Fibroblast of lung (primary cell): ENCODE measurements around the gene USH1C. TPM values are rescaled to one million over a fixed set of nuclear protein-coding genes. Genes with fewer than 3 reads are reported as not detected.

ENCODE experiments used
- DNase-seq, 2 donors: peaks; one replicate each; pipeline versions ENCODE4 v3.0.0 to v3.0.0-alpha.2; 2010; ENCODE audit warnings: low read depth in 2 of 2
- H2AFZ ChIP-seq: 2 replicates; pipeline ENCODE4 v1.5.1; 2012; ENCODE audit warnings: low read length, control low read depth, inconsistent platforms
- H3K27ac ChIP-seq: 2 replicates; pipeline ENCODE4 v1.5.1; 2011; ENCODE audit warnings: low read length, control low read depth; ENCODE audit not compliant: insufficient read depth
- H3K27me3 ChIP-seq: 2 replicates; pipeline ENCODE4 v1.5.1; 2011; ENCODE audit warnings: mild to moderate bottlenecking, low read length; ENCODE audit not compliant: control insufficient read depth, insufficient read depth
- H3K36me3 ChIP-seq: 2 replicates; pipeline ENCODE4 v1.5.1; 2011; ENCODE audit warnings: low read length; ENCODE audit not compliant: control insufficient read depth, insufficient read depth
- H3K4me1 ChIP-seq: 2 replicates; pipeline ENCODE4 v1.5.1; 2011; ENCODE audit warnings: low read length; ENCODE audit not compliant: control insufficient read depth, insufficient read depth; ENCODE audit errors: extremely low read depth
- H3K4me2 ChIP-seq: 2 replicates; pipeline ENCODE4 v1.5.1; 2011; ENCODE audit warnings: low read length, control low read depth; ENCODE audit not compliant: insufficient read depth; ENCODE audit errors: extremely low read depth
- H3K4me3 ChIP-seq, 4 experiments: fragments of 200-600 bp in 1 of 4; sonication (generic) in 1 of 4; replicated peaks in 1 of 4; 2 replicates each; pipeline ENCODE4 v1.5.1; 2011 to 2016; ENCODE audit warnings: low read length in 4 of 4, low read depth in 3 of 4, mild to moderate bottlenecking in 3 of 4, control low read depth in 2 of 4, inconsistent platforms in 1 of 4, mixed read lengths in 1 of 4; ENCODE audit not compliant: insufficient read depth in 1 of 4; ENCODE audit errors: control extremely low read depth in 1 of 4
- H3K79me2 ChIP-seq: 2 replicates; pipeline ENCODE4 v1.5.1; 2012; ENCODE audit warnings: mild to moderate bottlenecking, low read length, inconsistent platforms; ENCODE audit not compliant: control insufficient read depth, insufficient read depth
- H3K9ac ChIP-seq: 2 replicates; pipeline ENCODE4 v1.5.1; 2011; ENCODE audit warnings: mild to moderate bottlenecking, low read length, control low read depth; ENCODE audit not compliant: insufficient read depth
- H3K9me3 ChIP-seq: 2 replicates; pipeline ENCODE4 v1.5.1; 2012; ENCODE audit warnings: low read depth, low read length; ENCODE audit not compliant: control insufficient read depth, insufficient read depth
- H4K20me1 ChIP-seq: 2 replicates; pipeline ENCODE4 v1.5.1; 2011; ENCODE audit warnings: low read length; ENCODE audit not compliant: control insufficient read depth, insufficient read depth; ENCODE audit errors: extremely low read depth
- EZH2 ChIP-seq: IDR thresholded peaks from 2 replicates; pipeline ENCODE4 v1.5.1; 2012; ENCODE audit warnings: low read length, control low read depth, mild to moderate bottlenecking; ENCODE audit errors: missing control alignments
- polyA plus RNA-seq, 2 donors: library from polyadenylated mRNA; depleted of rRNA in 1 of 2; stranded (reverse) in 1 of 2; unstranded in 1 of 2; fragments of >200 nt; gene quantifications; 2 replicates each; pipeline ENCODE4 v1.2.1, GENCODE V29; 2011 to 2012; ENCODE audit warnings: missing spikeins in 1 of 2
- total RNA-seq: library from RNA; depleted of rRNA; stranded (reverse); fragments of >200 nt; gene quantifications from 2 replicates; pipeline ENCODE4 v1.2.1, GENCODE V29; 2014
- TF ChIP-seq, protein P1 (sequence below), 2 donors: IDR thresholded peaks in 1 of 2; conservative IDR thresholded peaks in 1 of 2; 1 replicate in 1 of 2; 2 replicates in 1 of 2; pipeline ENCODE4 v1.5.1; 2011 to 2012; ENCODE audit warnings: low read length in 2 of 2, control low read depth in 1 of 2, inconsistent platforms in 1 of 2, low read depth in 1 of 2, mild to moderate bottlenecking in 1 of 2

USH1C gene
- total and polyA plus RNA-seq, 2 donors (not counting 1 experiment from before 2014, with no cell fraction given), result not detected

DNA sequence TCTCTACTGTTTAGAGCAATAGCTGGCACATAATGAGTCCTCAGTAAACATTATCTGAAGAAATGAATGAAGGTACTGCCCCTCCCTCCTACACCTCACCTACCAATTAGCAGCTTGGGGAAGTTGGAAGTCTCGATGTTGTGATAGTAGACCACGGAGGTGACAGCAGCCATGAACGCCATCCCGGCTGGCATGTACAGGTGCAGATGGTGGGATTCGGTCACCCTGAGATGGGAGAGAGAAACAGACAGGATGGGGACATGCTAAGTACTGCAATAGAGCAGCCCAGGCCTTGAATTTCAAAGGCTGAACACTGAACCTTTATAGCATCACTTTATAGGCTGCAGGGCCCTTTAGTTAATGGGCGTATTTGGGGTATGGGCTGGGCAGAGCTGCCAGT is 74.2 kb downstream of the USH1C start:
- Histone ChIP-seq H3K4me3 (no peak overlapping the region), H3K36me3 (no peaks in the 10 kb centered on the region), H4K20me1 (no peaks in the 10 kb centered on the region), H3K9me3 (no peaks in the 10 kb centered on the region), H3K4me1 (no peaks in the 10 kb centered on the region), H3K27me3 (no peaks in the 10 kb centered on the region), H3K9ac (no peak overlapping the region), H3K27ac (no peak overlapping the region), H3K79me2 (no peaks in the 10 kb centered on the region), H2AFZ (no peak overlapping the region), H3K4me2 (no peak overlapping the region)
- DNase-seq, result no peak
- TF ChIP-seq EZH2, result no peak
- TF ChIP-seq, protein P1, sequence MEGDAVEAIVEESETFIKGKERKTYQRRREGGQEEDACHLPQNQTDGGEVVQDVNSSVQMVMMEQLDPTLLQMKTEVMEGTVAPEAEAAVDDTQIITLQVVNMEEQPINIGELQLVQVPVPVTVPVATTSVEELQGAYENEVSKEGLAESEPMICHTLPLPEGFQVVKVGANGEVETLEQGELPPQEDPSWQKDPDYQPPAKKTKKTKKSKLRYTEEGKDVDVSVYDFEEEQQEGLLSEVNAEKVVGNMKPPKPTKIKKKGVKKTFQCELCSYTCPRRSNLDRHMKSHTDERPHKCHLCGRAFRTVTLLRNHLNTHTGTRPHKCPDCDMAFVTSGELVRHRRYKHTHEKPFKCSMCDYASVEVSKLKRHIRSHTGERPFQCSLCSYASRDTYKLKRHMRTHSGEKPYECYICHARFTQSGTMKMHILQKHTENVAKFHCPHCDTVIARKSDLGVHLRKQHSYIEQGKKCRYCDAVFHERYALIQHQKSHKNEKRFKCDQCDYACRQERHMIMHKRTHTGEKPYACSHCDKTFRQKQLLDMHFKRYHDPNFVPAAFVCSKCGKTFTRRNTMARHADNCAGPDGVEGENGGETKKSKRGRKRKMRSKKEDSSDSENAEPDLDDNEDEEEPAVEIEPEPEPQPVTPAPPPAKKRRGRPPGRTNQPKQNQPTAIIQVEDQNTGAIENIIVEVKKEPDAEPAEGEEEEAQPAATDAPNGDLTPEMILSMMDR (conservative IDR thresholded peaks at IDR 0.05 in 1 of 2, IDR thresholded peaks at IDR 0.05 in 1 of 2; ENCODE audit: low read depth in 1 of 2, low read length in 2 of 2), result no peak

DNA sequence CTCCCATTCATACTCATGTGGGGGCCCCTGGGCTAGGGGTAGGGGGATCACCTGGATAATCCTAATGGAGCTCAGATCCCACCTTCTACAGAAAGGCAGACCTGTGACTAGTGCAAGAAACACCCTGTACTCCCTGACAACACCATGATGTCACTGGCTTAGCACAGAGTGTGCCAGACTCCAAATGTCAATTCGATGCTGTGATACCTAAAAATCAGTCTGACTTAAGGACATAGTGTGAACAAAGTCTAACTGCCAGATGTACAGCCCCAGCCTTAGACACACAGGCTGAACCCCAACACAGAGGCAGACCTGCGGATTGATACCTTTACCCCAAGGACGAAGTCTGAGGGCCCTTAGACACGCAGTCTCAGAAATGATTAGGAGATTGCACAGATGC is 76.1 kb downstream of the USH1C start:
- H3K4me2 ChIP-seq, result no peak overlapping the region
- no peak overlapping the region for H3K9ac ChIP-seq
- no peaks in the 10 kb centered on the region for H3K4me1 ChIP-seq
- H3K4me3 ChIP-seq, result no peak overlapping the region
- H3K27me3 ChIP-seq, result no peaks in the 10 kb centered on the region
- no peak for TF ChIP-seq EZH2
- TF ChIP-seq, protein P1 (conservative IDR thresholded peaks at IDR 0.05 in 1 of 2, IDR thresholded peaks at IDR 0.05 in 1 of 2; ENCODE audit: low read depth in 1 of 2, low read length in 2 of 2), result no peak
- H3K79me2 ChIP-seq, result no peaks in the 10 kb centered on the region
- no peak overlapping the region for H2AFZ ChIP-seq
- DNase-seq, result no peak
- no peaks in the 10 kb centered on the region for H3K9me3 ChIP-seq
- H4K20me1 ChIP-seq, result no peaks in the 10 kb centered on the region
- H3K27ac ChIP-seq, result no peak overlapping the region
- H3K36me3 ChIP-seq, result no peaks in the 10 kb centered on the region

DNA sequence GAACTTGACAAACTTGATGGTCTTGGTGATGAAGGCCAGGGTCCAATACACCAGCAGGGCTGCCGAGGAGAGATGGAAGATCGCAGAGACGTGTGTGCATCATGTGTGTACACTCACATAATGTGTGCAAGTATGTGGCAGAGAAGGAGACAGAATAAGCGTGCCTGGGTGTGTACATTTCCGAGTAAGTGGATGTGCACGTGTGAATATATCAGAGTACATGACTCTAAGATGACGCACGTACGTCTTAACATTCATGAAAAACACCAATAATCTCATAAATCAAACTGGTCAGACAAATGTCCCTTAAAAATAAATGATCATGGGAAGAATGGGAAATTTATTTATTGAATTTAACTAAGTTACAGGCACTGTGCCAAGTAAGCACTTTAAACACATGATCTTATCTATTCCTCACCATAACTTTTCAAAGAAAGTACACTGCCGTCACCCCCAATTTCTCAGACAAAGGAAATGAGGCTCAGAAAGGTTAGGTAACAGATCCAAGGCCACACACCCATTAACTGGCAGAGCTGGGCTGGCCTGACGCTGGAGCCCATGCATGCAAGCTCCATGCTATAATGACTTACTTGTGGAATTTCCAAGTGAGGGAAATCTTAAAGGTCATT is 80.6 kb downstream of the USH1C start:
- Histone ChIP-seq H3K27ac (no peak overlapping the region), H3K36me3 (no peaks in the 10 kb centered on the region), H2AFZ (no peak overlapping the region), H3K4me3 (no peak overlapping the region), H3K79me2 (no peaks in the 10 kb centered on the region), H3K9ac (no peak overlapping the region), H3K9me3 (no peaks in the 10 kb centered on the region), H3K27me3 (no peaks in the 10 kb centered on the region), H4K20me1 (no peaks in the 10 kb centered on the region), H3K4me1 (no peaks in the 10 kb centered on the region), H3K4me2 (no peak overlapping the region)
- TF ChIP-seq EZH2, result no peak
- TF ChIP-seq, protein P1 (conservative IDR thresholded peaks at IDR 0.05 in 1 of 2, IDR thresholded peaks at IDR 0.05 in 1 of 2; ENCODE audit: low read depth in 1 of 2, low read length in 2 of 2), result no peak
- no peak for DNase-seq
